ENCODE results near the gene OR4F15.
A peak's percentile ranks its signal among the peaks of the same experiment; 100 is the strongest.
"Not testable (repeated sequence)": the region's sequence is repeated elsewhere in the genome, so short reads cannot be mapped to it uniquely, and the experiment has no call there.

The OR4F15 gene

GRCh38 chr15:101811902-101812301 is at the start of gene OR4F15:
Gene OR4F15, plus strand, starts transcription at chr15:101812202. Its CDS starts 5,985 bp downstream, at chr15:101818187.
- no peak within 1 kb of the TSS for H3K4me3 ChIP-seq (ENCODE audit: low read depth, low read length)
- TF ChIP-seq CTCF (IDR thresholded peaks at IDR 0.05; ENCODE audit: low read depth, low read length): no peak

- not testable (repeated sequence) for H3K4me3 ChIP-seq (ENCODE audit: low read depth, low read length)
These were observed 47.2 kb upstream of the OR4F15 start for GRCh38 chr15:101764669-101765339.

- not testable (repeated sequence) for H3K4me3 ChIP-seq (ENCODE audit: low read depth, low read length)
These were observed 46.7 kb upstream of the OR4F15 start for GRCh38 chr15:101765340-101765671.

GRCh38 chr15:101765772-101766456 is 46.1 kb upstream of the OR4F15 start:
- no peak for TF ChIP-seq CTCF (IDR thresholded peaks at IDR 0.05; ENCODE audit: low read depth, low read length)
- no peak overlapping the region for H3K4me3 ChIP-seq (ENCODE audit: low read depth, low read length)

- not testable (repeated sequence) for H3K4me3 ChIP-seq (ENCODE audit: low read depth, low read length)
These were observed 44.8 kb upstream of the OR4F15 start for GRCh38 chr15:101767083-101767640.

GRCh38 chr15:101772921-101773320 is 39.1 kb upstream of the OR4F15 start:
- no peak for TF ChIP-seq CTCF (IDR thresholded peaks at IDR 0.05; ENCODE audit: low read depth, low read length)
- H3K4me3 ChIP-seq (ENCODE audit: low read depth, low read length): no peak overlapping the region

- 0 out of 2 replicates have a peak, but pooled peaks have one; percentile 12 for TF ChIP-seq CTCF (IDR thresholded peaks at IDR 0.05; ENCODE audit: low read depth, low read length)
- H3K4me3 ChIP-seq (ENCODE audit: low read depth, low read length): no peak overlapping the region
These were observed 38.4 kb upstream of the OR4F15 start for GRCh38 chr15:101773496-101774100.

- no peak overlapping the region for H3K4me3 ChIP-seq (ENCODE audit: low read depth, low read length)
- no peak for TF ChIP-seq CTCF (IDR thresholded peaks at IDR 0.05; ENCODE audit: low read depth, low read length)
These were observed 36.9 kb upstream of the OR4F15 start for GRCh38 chr15:101775136-101775535.

GRCh38 chr15:101778576-101778975 is 33.4 kb upstream of the OR4F15 start:
- H3K4me3 ChIP-seq (ENCODE audit: low read depth, low read length): not testable (repeated sequence)

- not testable (repeated sequence) for H3K4me3 ChIP-seq (ENCODE audit: low read depth, low read length)
These were observed 31.8 kb upstream of the OR4F15 start for GRCh38 chr15:101780225-101780624.

Measured in WI38 (cell line).